DOHH2 (cell line): ENCODE measurements around the gene TIMM8B.

Source experiments
- EZH2phosphoT487 ChIP-seq: fragments of 200-600 bp; sonication (generic); IDR thresholded peaks from 2 replicates; pipeline ENCODE4 v1.6.1; 2017; ENCODE audit warnings: borderline replicate concordance, mild to moderate bottlenecking, antibody characterized with exemption, low read length, moderate library complexity, mixed read lengths
- TF ChIP-seq, protein P1 (sequence below): fragments of 200-600 bp; sonication (generic); IDR thresholded peaks from one replicate; pipeline ENCODE4 v1.5.1; 2014; ENCODE audit warnings: antibody characterized with exemption, mild to moderate bottlenecking, low read depth, low read length; ENCODE audit not compliant: poor library complexity, severe bottlenecking

DNA sequence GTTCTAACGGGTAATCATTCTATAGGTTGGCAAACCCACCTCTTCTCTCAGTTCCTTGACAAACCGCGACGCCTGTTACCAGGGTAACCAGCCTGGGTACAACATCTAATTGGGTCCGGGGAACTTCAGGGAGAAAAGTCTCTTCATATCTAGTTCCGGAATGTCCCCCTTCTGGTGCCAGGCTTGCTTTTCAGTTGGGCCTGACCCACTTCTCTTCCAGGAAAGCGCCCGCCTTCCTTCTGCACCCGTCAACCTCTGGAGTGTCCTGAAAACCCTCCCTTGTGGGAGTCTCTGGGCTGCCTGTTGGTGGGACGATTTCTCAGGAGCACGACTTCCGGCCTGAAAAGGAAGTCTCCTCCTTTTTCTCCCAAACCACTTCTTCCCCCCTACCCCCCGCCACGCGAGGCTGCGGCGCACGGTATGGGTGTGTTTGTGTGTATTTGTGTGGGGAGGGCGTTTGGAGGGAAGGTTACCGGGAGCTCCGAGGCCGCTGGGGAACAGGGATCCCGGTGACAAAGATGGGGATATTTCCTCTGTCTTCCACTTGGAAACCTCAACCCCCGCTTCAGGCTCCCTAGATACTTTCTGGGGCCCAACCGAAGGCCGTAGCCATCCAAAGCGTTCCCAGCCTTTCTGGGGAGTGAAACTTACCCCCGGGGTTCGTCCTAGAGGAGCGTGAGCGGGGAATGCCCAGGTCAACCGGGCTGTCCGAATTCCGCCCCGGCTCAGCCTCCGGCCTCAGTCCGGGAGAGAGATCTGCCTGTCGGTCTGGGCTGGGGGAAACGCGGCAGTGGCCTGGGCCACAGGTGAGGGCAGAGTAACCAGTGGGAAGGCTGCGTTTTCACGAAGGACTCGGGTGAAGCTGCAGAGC lies 12.4 kb downstream of the TIMM8B start, which contains the start of the genes NKAPD1 and PIH1D2:
- TF ChIP-seq, protein P1, sequence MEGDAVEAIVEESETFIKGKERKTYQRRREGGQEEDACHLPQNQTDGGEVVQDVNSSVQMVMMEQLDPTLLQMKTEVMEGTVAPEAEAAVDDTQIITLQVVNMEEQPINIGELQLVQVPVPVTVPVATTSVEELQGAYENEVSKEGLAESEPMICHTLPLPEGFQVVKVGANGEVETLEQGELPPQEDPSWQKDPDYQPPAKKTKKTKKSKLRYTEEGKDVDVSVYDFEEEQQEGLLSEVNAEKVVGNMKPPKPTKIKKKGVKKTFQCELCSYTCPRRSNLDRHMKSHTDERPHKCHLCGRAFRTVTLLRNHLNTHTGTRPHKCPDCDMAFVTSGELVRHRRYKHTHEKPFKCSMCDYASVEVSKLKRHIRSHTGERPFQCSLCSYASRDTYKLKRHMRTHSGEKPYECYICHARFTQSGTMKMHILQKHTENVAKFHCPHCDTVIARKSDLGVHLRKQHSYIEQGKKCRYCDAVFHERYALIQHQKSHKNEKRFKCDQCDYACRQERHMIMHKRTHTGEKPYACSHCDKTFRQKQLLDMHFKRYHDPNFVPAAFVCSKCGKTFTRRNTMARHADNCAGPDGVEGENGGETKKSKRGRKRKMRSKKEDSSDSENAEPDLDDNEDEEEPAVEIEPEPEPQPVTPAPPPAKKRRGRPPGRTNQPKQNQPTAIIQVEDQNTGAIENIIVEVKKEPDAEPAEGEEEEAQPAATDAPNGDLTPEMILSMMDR: no peak
- TF ChIP-seq EZH2phosphoT487: no peak
